K562 (cell line): ENCODE data around the gene THAP11. TPM values are rescaled to one million over a fixed set of nuclear protein-coding genes. Genes with fewer than 3 reads are reported as not detected.

Source experiments
- ELK1 ChIP-seq: sonication (generic); formaldehyde crosslinking; IDR thresholded peaks from 2 replicates; pipeline ENCODE4 v1.8.1; 2022; ENCODE audit warnings: missing genetic modification reagents
- EP300 ChIP-seq: IDR thresholded peaks from 2 replicates; pipeline ENCODE4 v1.6.1; 2012; ENCODE audit warnings: low read length, improper control_type of control experiment
- MTA3 ChIP-seq: fragments of 450-650 bp; formaldehyde crosslinking; IDR thresholded peaks from 2 replicates; pipeline ENCODE4 v1.6.1; 2017; ENCODE audit warnings: mild to moderate bottlenecking, borderline replicate concordance
- NR1H2 ChIP-seq: sonication (generic); formaldehyde crosslinking; IDR thresholded peaks from 2 replicates; pipeline ENCODE4 v1.4.0; 2020; ENCODE audit warnings: mild to moderate bottlenecking, missing genetic modification reagents
- RUNX1 ChIP-seq: sonication (generic); IDR thresholded peaks from 2 replicates; pipeline ENCODE4 v1.6.1; 2016; ENCODE audit warnings: antibody characterized with exemption, low read depth
- SIX5 ChIP-seq, 2 experiments: IDR thresholded peaks; 2 replicates each; pipeline ENCODE4 v1.6.1; 2011; ENCODE audit warnings: low read length in 2 of 2, borderline replicate concordance in 1 of 2, low read depth in 1 of 2, mild to moderate bottlenecking in 1 of 2, moderate library complexity in 1 of 2; ENCODE audit not compliant: insufficient read depth in 1 of 2
- ZBTB8A ChIP-seq: fragments of 450-650 bp; IDR thresholded peaks from 2 replicates; pipeline ENCODE4 v1.6.1; 2018; ENCODE audit warnings: mild to moderate bottlenecking, moderate library complexity; ENCODE audit not compliant: partially characterized antibody
- ZNF644 ChIP-seq: fragments of 200-800 bp; sonication (Bioruptor generic); IDR thresholded peaks from 2 replicates; pipeline ENCODE4 v1.6.1; 2016; ENCODE audit warnings: low read depth, missing genetic modification characterization, missing compliant biosample characterization
- ZNF740 ChIP-seq, 3 experiments: fragments of 200-800 bp in 1 of 3; sonication (Bioruptor generic) in 1 of 3; sonication (generic) in 1 of 3; formaldehyde crosslinking in 1 of 3; IDR thresholded peaks; 2 replicates each; pipeline versions ENCODE4 v1.6.1 to v1.8.0; 2016 to 2022; ENCODE audit warnings: mild to moderate bottlenecking in 2 of 3, missing compliant biosample characterization in 2 of 3, missing genetic modification characterization in 2 of 3, missing genetic modification reagents in 1 of 3
- polyA plus RNA-seq, 8 experiments: library from polyadenylated mRNA; depleted of rRNA in 4 of 8; stranded (reverse) in 5 of 8; unstranded in 3 of 8; fragments of >200 nt; fragmentation: Nextera tagmentation in 2 of 8; fragmentation: Illumina TruSeq in 1 of 8; extraction: Ambion mirVana in 2 of 8; extraction: Trizol in 1 of 8; gene quantifications; 2 replicates each; pipeline versions ENCODE4 v1.2.1 to v1.2.3, GENCODE V29; 2011 to 2014; ENCODE audit warnings: inconsistent platforms in 1 of 8, missing spikeins in 1 of 8
- total RNA-seq, 7 experiments: library from RNA; depleted of rRNA in 6 of 7; stranded (reverse); fragments of >200 nt in 6 of 7; fragmentation: Illumina TruSeq in 2 of 7; extraction: Trizol in 2 of 7; gene quantifications; 2 replicates each; pipeline versions ENCODE4 v1.2.1 to v1.2.3, GENCODE V29; 2011 to 2021; ENCODE audit warnings: low replicate concordance in 1 of 7

THAP11 gene
- total and polyA plus RNA-seq, 9 of the 15 experiments (the other 6 are each of a cell fraction or from before 2014, with no cell fraction given): 2.4 to 31.6 (median 21.4) TPM

- TF ChIP-seq ZNF740 (CRISPR knock-in tag; IDR thresholded peaks at IDR 0.05) (peak; percentile 99), ZNF740 (tag; IDR thresholded peaks at IDR 0.05) (peak in 1 of 2 experiments; percentile 94; a peak in 2 of 4 replicates), RUNX1 (no peak), ELK1 (CRISPR knock-in tag) (no peak), ZNF644 (tag) (peak; percentile 89), ZBTB8A (no peak), MTA3 (peak; percentile 94), SIX5 (IDR thresholded peaks at IDR 0.05; ENCODE audit: borderline replicate concordance in 1 of 2, insufficient read depth in 1 of 2, low read depth in 1 of 2, low read length in 2 of 2) (peak; percentile 88 to 95), EP300 (peak; percentile 51), NR1H2 (CRISPR knock-in tag) (no peak)
Measured at GRCh38 chr16:67846320-67847063, 4.4 kb downstream of the THAP11 start, which contains the start of gene NUTF2 (continued).
